HFFc6 (cell line): ENCODE data around the gene PFDN5. TPM values are rescaled to one million over a fixed set of nuclear protein-coding genes. Genes with fewer than 3 reads are reported as not detected.
"Not testable (repeated sequence)": the region's sequence is repeated elsewhere in the genome, so short reads cannot be mapped to it uniquely, and the experiment has no call there.

Experiments
- DNase-seq: peaks from one replicate; pipeline ENCODE4 v3.0.0-alpha.2; 2018
- H3K27ac Mint-ChIP-seq: 2 replicates; pipeline ENCODE4 v1.8.0; 2020; ENCODE audit warnings: mild to moderate bottlenecking, mixed read lengths
- H3K27me3 Mint-ChIP-seq: 2 replicates; pipeline ENCODE4 v1.8.0; 2021; ENCODE audit warnings: mild to moderate bottlenecking, moderate library complexity, mixed read lengths; ENCODE audit not compliant: insufficient read depth
- H3K36me3 Mint-ChIP-seq: 2 replicates; pipeline ENCODE4 v1.8.0; 2021; ENCODE audit warnings: low read depth, mixed read lengths
- H3K4me1 Mint-ChIP-seq: 2 replicates; pipeline ENCODE4 v1.8.0; 2020; ENCODE audit warnings: low read depth, mixed read lengths
- H3K4me3 Mint-ChIP-seq: 2 replicates; pipeline ENCODE4 v1.8.0; 2020; ENCODE audit warnings: mild to moderate bottlenecking, moderate library complexity, mixed read lengths
- H3K9me3 Mint-ChIP-seq: 2 replicates; pipeline ENCODE4 v1.8.0; 2020; ENCODE audit warnings: mild to moderate bottlenecking, mixed read lengths
- CTCF ChIP-seq: fragments of 200-600 bp; sonication (generic); IDR thresholded peaks from 2 replicates; pipeline ENCODE4 v1.5.0; 2021; ENCODE audit warnings: antibody characterized with exemption, mild to moderate bottlenecking
- total RNA-seq, 6 experiments: library from RNA; stranded (reverse); fragmentation: NEBNext Ultra II Directional; extraction: Animal tissue kit (Norgen Biotek cat#: 25700); gene quantifications; 2 replicates in 1 of 6; 3 replicates in 5 of 6; pipeline ENCODE4 v1.2.3, GENCODE V29; 2021

The PFDN5 gene
- total RNA-seq, 6 experiments from 2014 or later, result 502 to 568 (median 534) TPM

GRCh38 chr12:53330671-53331070 is 35.3 kb downstream of the PFDN5 start:
- H3K4me3 Mint-ChIP-seq, result no peak overlapping the region
- H3K27me3 Mint-ChIP-seq, result peaks cover 26% of the 10 kb centered on the region
- no peak for TF ChIP-seq CTCF
- no peak overlapping the region for H3K27ac Mint-ChIP-seq
- no peaks in the 10 kb centered on the region for H3K9me3 Mint-ChIP-seq
- H3K4me1 Mint-ChIP-seq, result 0 out of 2 replicates have a peak, but pooled peaks cover 6% of the 10 kb centered on the region
- no peak for DNase-seq
- H3K36me3 Mint-ChIP-seq, result no peaks in the 10 kb centered on the region

- not testable (repeated sequence) for H3K9me3 Mint-ChIP-seq, DNase-seq, H3K4me3 Mint-ChIP-seq, H3K36me3 Mint-ChIP-seq, H3K27ac Mint-ChIP-seq, H3K4me1 Mint-ChIP-seq
- H3K27me3 Mint-ChIP-seq, result peaks cover 34% of the 10 kb centered on the region
Measured at GRCh38 chr12:53332339-53332738, 37.0 kb downstream of the PFDN5 start.

GRCh38 chr12:53332744-53333143 is 37.4 kb downstream of the PFDN5 start:
- no peaks in the 10 kb centered on the region for H3K36me3 Mint-ChIP-seq
- peaks cover 5% of the 10 kb centered on the region for H3K4me1 Mint-ChIP-seq
- H3K4me3 Mint-ChIP-seq, result no peak overlapping the region
- H3K27me3 Mint-ChIP-seq, result peaks cover 38% of the 10 kb centered on the region
- no peaks in the 10 kb centered on the region for H3K9me3 Mint-ChIP-seq
- DNase-seq, result no peak
- no peak overlapping the region for H3K27ac Mint-ChIP-seq
- TF ChIP-seq CTCF, result no peak

GRCh38 chr12:53333289-53333688 is 37.9 kb downstream of the PFDN5 start:
- H3K4me3 Mint-ChIP-seq, result no peak overlapping the region
- no peaks in the 10 kb centered on the region for H3K9me3 Mint-ChIP-seq
- H3K4me1 Mint-ChIP-seq, result peaks cover 7% of the 10 kb centered on the region

GRCh38 chr12:53333845-53334244 is 38.5 kb downstream of the PFDN5 start:
- peaks cover 7% of the 10 kb centered on the region for H3K4me1 Mint-ChIP-seq
- DNase-seq, result no peak
- no peaks in the 10 kb centered on the region for H3K36me3 Mint-ChIP-seq
- no peak overlapping the region for H3K27ac Mint-ChIP-seq
- peaks cover 37% of the 10 kb centered on the region for H3K27me3 Mint-ChIP-seq
- TF ChIP-seq CTCF, result no peak
- no peaks in the 10 kb centered on the region for H3K9me3 Mint-ChIP-seq
- H3K4me3 Mint-ChIP-seq, result no peak overlapping the region

More at GRCh38 chr12:53333289-53333688, 37.9 kb downstream of the PFDN5 start:
- no peak for TF ChIP-seq CTCF
- H3K27me3 Mint-ChIP-seq, result peaks cover 38% of the 10 kb centered on the region
- no peak overlapping the region for H3K27ac Mint-ChIP-seq
- no peak for DNase-seq
- no peaks in the 10 kb centered on the region for H3K36me3 Mint-ChIP-seq

- Mint-ChIP-seq H3K4me3 (no peak overlapping the region), H3K4me1 (peaks cover 7% of the 10 kb centered on the region), H3K27ac (no peak overlapping the region), H3K36me3 (no peaks in the 10 kb centered on the region), H3K9me3 (no peaks in the 10 kb centered on the region), H3K27me3 (peaks cover 34% of the 10 kb centered on the region)
- no peak for DNase-seq
- TF ChIP-seq CTCF, result no peak
Measured at GRCh38 chr12:53334822-53335221, 39.5 kb downstream of the PFDN5 start.
